Central memory CD4-positive, alpha-beta T cell (primary cell): ENCODE measurements around the gene PRAC2.

Source experiments
- DNase-seq: peaks from one replicate; pipeline ENCODE4 v3.0.0; 2022

Gene PRAC2

GRCh38 chr17:48755356-48755755, 32.4 kb downstream of the PRAC2 start:
- no peak for DNase-seq

- no peak for DNase-seq
Observed at GRCh38 chr17:48756830-48757251, 33.9 kb downstream of the PRAC2 start.

- no peak for DNase-seq
Observed at GRCh38 chr17:48757524-48757961, 34.6 kb downstream of the PRAC2 start.

- no peak for DNase-seq
Observed at GRCh38 chr17:48759288-48759687, 36.3 kb downstream of the PRAC2 start.

- no peak for DNase-seq
Observed at GRCh38 chr17:48760411-48760810, 37.4 kb downstream of the PRAC2 start.

GRCh38 chr17:48761114-48761513, 38.1 kb downstream of the PRAC2 start:
- DNase-seq = no peak

GRCh38 chr17:48767263-48767774, 44.3 kb downstream of the PRAC2 start:
- DNase-seq = no peak

GRCh38 chr17:48769009-48769675, 46.2 kb downstream of the PRAC2 start:
- DNase-seq = no peak

- no peak for DNase-seq
Observed at GRCh38 chr17:48770954-48771353, 48.0 kb downstream of the PRAC2 start.

- no peak for DNase-seq
Observed at GRCh38 chr17:48773245-48773644, 50.3 kb downstream of the PRAC2 start.
